Measurements from ENCODE around the gene ATF7IP. TPM values are rescaled to one million over a fixed set of nuclear protein-coding genes. Genes with fewer than 3 reads are reported as not detected.

The ATF7IP gene
- total RNA-seq, 1 experiment from 2014 or later = 172 TPM

- no peaks in the 10 kb centered on the region for H3K27me3 Mint-ChIP-seq (ENCODE audit: low read depth)
- Histone ChIP-seq H3K23me2 (ENCODE audit: insufficient read length, low read depth, low read length, poor library complexity, severe bottlenecking) (no peaks in the 10 kb centered on the region), H3K56ac (ENCODE audit: insufficient read length, low read depth, low read length) (no peak overlapping the region), H3K4me1 (ENCODE audit: insufficient read depth, low read length) (no peaks in the 10 kb centered on the region), H3K4ac (ENCODE audit: low read depth, low read length) (no peak overlapping the region), H2BK120ac (ENCODE audit: low read depth, low read length, poor library complexity, severe bottlenecking) (no peak overlapping the region), H3K4me2 (ENCODE audit: insufficient read depth, insufficient read length, low read length) (no peak overlapping the region), H3K23ac (ENCODE audit: insufficient read length, low read depth, low read length) (no peak overlapping the region), H4K8ac (replicated peaks; ENCODE audit: insufficient read length, low read depth, low read length) (no peak overlapping the region), H3K9me3 (ENCODE audit: control insufficient read depth, low read depth, low read length) (no peaks in the 10 kb centered on the region), H3K9ac (ENCODE audit: extremely low read depth, insufficient read length, low read length) (no peak overlapping the region), H2BK5ac (ENCODE audit: insufficient read length, low read length) (no peak overlapping the region), H2BK20ac (ENCODE audit: low read depth, low read length, poor library complexity, severe bottlenecking) (no peak overlapping the region), H2BK12ac (ENCODE audit: insufficient read length, low read depth, low read length) (no peak overlapping the region), H2BK15ac (ENCODE audit: low read depth, low read length) (no peak overlapping the region), H4K5ac (ENCODE audit: insufficient read length, low read depth, low read length) (no peak overlapping the region), H3K79me1 (ENCODE audit: insufficient read depth, low read depth, low read length, poor library complexity, severe bottlenecking) (no peaks in the 10 kb centered on the region), H3K14ac (ENCODE audit: insufficient read depth, low read length) (no peak overlapping the region), H2AFZ (ENCODE audit: low read length) (no peak overlapping the region), H3K79me2 (ENCODE audit: insufficient read depth, low read length) (no peaks in the 10 kb centered on the region), H3K27ac (ENCODE audit: insufficient read length, low read depth, low read length) (no peak overlapping the region), H3T11ph (ENCODE audit: low read length) (no peak overlapping the region), H3K18ac (ENCODE audit: insufficient read length, low read depth, low read length) (no peak overlapping the region), H4K20me1 (ENCODE audit: control insufficient read depth, insufficient read depth, insufficient read length) (no peaks in the 10 kb centered on the region), H3K27me3 (ENCODE audit: insufficient read depth, low read length) (no peaks in the 10 kb centered on the region), H4K91ac (ENCODE audit: insufficient read length, low read depth, low read length) (no peak overlapping the region), H2AK5ac (ENCODE audit: insufficient read length, low read length) (no peak overlapping the region)
- no peak for DNase-seq
- peaks cover 0 to 4% (median 0%) of the 10 kb centered on the region in 3 experiments; a peak in 2 of 7 replicates for H3K36me3 Mint-ChIP-seq (ENCODE audit: insufficient read depth in 1 of 3, low read depth in 3 of 3)
- no peak overlapping the region for H3K27ac Mint-ChIP-seq
- H3K4me1 Mint-ChIP-seq = no peaks in the 10 kb centered on the region
- TF ChIP-seq, protein P1, sequence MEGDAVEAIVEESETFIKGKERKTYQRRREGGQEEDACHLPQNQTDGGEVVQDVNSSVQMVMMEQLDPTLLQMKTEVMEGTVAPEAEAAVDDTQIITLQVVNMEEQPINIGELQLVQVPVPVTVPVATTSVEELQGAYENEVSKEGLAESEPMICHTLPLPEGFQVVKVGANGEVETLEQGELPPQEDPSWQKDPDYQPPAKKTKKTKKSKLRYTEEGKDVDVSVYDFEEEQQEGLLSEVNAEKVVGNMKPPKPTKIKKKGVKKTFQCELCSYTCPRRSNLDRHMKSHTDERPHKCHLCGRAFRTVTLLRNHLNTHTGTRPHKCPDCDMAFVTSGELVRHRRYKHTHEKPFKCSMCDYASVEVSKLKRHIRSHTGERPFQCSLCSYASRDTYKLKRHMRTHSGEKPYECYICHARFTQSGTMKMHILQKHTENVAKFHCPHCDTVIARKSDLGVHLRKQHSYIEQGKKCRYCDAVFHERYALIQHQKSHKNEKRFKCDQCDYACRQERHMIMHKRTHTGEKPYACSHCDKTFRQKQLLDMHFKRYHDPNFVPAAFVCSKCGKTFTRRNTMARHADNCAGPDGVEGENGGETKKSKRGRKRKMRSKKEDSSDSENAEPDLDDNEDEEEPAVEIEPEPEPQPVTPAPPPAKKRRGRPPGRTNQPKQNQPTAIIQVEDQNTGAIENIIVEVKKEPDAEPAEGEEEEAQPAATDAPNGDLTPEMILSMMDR (conservative IDR thresholded peaks at IDR 0.05) = no peak
- no peaks in the 10 kb centered on the region; a peak in 1 of 5 replicates for H3K9me3 Mint-ChIP-seq
- no peak overlapping the region for H3K4me3 Mint-ChIP-seq
- no CpG with 5 or more reads among the region's 5 CpGs for WGBS (ENCODE audit: extremely low coverage, insufficient read length, low lambda C conversion rate)
These were observed 171.6 kb downstream of the ATF7IP start for GRCh38 chr12:14537088-14537487.
